Prostate gland (tissue), 2 donors: Measurements from ENCODE around the gene PHAF1. TPM values are rescaled to one million over a fixed set of nuclear protein-coding genes. Genes with fewer than 3 reads are reported as not detected.
A peak's percentile ranks its signal among the peaks of the same experiment; 100 is the strongest.

Experiments used
- DNase-seq: peaks from one replicate; pipeline ENCODE4 v3.0.0-alpha.2; 2019; ENCODE audit warnings: low spot score
- H3K27ac ChIP-seq, 2 donors: fragments of 200-600 bp; sonication (generic); 2 replicates each; pipeline ENCODE4 v1.5.1; 2017 to 2019
- H3K27me3 ChIP-seq: fragments of 200-600 bp; sonication (generic); replicated peaks from 2 replicates; pipeline ENCODE4 v1.5.1; 2019; ENCODE audit not compliant: insufficient read depth
- H3K36me3 ChIP-seq, 2 donors: fragments of 200-600 bp; sonication (generic); 1 replicate in 1 of 2; 2 replicates in 1 of 2; pipeline versions ENCODE4 v1.5.1 to v1.8.1; 2017 to 2019
- H3K4me1 ChIP-seq: fragments of 200-600 bp; sonication (generic); replicated peaks from 2 replicates; pipeline ENCODE4 v1.5.1; 2019
- H3K4me3 ChIP-seq, 2 donors: fragments of 200-600 bp; sonication (generic); 2 replicates each; pipeline ENCODE4 v1.5.1; 2017 to 2019
- H3K9me3 ChIP-seq: fragments of 200-600 bp; sonication (generic); 2 replicates; pipeline ENCODE4 v1.5.1; 2017
- POLR2A ChIP-seq: fragments of 450-650 bp; IDR thresholded peaks from one replicate; pipeline ENCODE4 v1.6.1; 2016; ENCODE audit warnings: antibody characterized with exemption, mild to moderate bottlenecking
- POLR2AphosphoS5 ChIP-seq: sonication (generic); formaldehyde crosslinking; IDR thresholded peaks from one replicate; pipeline ENCODE4 v1.6.1; 2017; ENCODE audit warnings: antibody characterized with exemption
- WGBS: methylation state at CpG from one replicate; pipeline ENCODE4 v1.1.5; 2018; 5-methylcytosine and 5-hydroxymethylcytosine counted together
- intact Hi-C: fragments of 100-400 bp; cut with DNase I; formaldehyde crosslinking; loops from one replicate; pipeline ENCODE4 v1.14.2; 2022
- total RNA-seq, 2 donors: library from RNA; depleted of rRNA; stranded (reverse); fragments of >200 nt; gene quantifications; one replicate each; pipeline ENCODE4 v1.1.0, GENCODE V29; 2016
- TF ChIP-seq, protein P1 (sequence below), 4 experiments: fragments of 200-600 bp in 2 of 4; fragments of 450-650 bp in 2 of 4; sonication (generic) in 2 of 4; IDR thresholded peaks; 1 replicate in 3 of 4; 2 replicates in 1 of 4; pipeline ENCODE4 v1.5.1; 2016 to 2019; ENCODE audit warnings: antibody characterized with exemption in 4 of 4, mild to moderate bottlenecking in 2 of 4, moderate library complexity in 2 of 4

Gene PHAF1
- total RNA-seq, 2 donors from 2014 or later: 30.1 to 31.9 TPM

- Histone ChIP-seq H3K27me3 (no peaks in the 10 kb centered on the region), H3K4me3 (peak within 1 kb of the TSS; percentile 42 to 55), H3K9me3 (no peaks in the 10 kb centered on the region), H3K36me3 (no peaks in the 10 kb centered on the region), H3K27ac (peak within 1 kb of the TSS; percentile 93 to 96), H3K4me1 (peaks cover 17% of the 10 kb centered on the region)
- peak; percentile 87 for DNase-seq
- 2% methylated on average over 37 of the region's 50 CpGs for WGBS
- intact Hi-C loops: no loop called here
- TF ChIP-seq POLR2A (peak; percentile 75), POLR2AphosphoS5 (no peak)
- TF ChIP-seq, protein P1, sequence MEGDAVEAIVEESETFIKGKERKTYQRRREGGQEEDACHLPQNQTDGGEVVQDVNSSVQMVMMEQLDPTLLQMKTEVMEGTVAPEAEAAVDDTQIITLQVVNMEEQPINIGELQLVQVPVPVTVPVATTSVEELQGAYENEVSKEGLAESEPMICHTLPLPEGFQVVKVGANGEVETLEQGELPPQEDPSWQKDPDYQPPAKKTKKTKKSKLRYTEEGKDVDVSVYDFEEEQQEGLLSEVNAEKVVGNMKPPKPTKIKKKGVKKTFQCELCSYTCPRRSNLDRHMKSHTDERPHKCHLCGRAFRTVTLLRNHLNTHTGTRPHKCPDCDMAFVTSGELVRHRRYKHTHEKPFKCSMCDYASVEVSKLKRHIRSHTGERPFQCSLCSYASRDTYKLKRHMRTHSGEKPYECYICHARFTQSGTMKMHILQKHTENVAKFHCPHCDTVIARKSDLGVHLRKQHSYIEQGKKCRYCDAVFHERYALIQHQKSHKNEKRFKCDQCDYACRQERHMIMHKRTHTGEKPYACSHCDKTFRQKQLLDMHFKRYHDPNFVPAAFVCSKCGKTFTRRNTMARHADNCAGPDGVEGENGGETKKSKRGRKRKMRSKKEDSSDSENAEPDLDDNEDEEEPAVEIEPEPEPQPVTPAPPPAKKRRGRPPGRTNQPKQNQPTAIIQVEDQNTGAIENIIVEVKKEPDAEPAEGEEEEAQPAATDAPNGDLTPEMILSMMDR (IDR thresholded peaks at IDR 0.05): peak in 2 of 4 experiments; percentile 31 to 33
Measured at GRCh38 chr16:67170168-67170948, 60.6 kb downstream of the PHAF1 start, which contains the start of gene NOL3. Gene NOL3, plus strand, starts transcription at chr16:67170538.

DNA sequence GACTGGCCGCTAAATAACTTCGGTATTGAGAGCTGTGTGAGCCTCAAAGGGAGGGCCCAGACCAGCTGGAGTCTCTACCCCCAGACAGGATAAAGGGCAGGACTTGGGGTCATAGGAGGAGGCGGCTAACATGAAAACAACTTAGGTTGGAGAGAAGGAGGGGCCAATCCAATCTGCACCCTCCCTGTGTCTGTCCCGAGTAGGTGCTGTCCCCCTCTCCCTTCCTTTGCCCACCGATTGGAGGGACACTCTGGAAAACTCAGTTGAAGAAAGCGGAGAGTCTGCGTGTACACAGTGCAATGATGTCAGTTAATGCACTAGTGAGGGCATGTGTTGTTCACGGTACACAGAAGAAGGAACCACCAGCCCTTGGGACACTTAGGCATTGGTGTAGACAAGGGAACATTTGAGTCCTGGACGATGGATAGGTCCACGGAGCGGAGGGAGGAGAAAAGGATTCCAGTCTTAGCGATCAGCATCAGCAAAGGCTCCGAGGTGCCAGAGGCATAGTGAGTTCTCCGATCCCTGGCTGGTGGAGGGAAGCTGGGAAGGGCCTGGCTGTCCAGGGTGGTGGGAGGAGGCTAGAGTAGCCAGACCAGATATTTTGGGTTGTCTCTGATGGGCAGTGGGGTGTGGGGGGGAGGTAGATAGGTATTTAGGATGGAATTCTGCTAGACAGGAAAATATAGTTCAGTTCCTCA is 61.4 kb downstream of the PHAF1 start:
- Histone ChIP-seq H3K27me3 (no peaks in the 10 kb centered on the region), H3K36me3 (no peaks in the 10 kb centered on the region), H3K27ac (peak overlapping the region; percentile 93 to 96), H3K4me1 (peaks cover 18% of the 10 kb centered on the region), H3K9me3 (no peaks in the 10 kb centered on the region), H3K4me3 (peak overlapping the region; percentile 42 to 55)
- 36% methylated on average over 14 of the region's 14 CpGs for WGBS
- TF ChIP-seq POLR2A (no peak), POLR2AphosphoS5 (no peak)
- TF ChIP-seq, protein P1 (IDR thresholded peaks at IDR 0.05): no peak
- intact Hi-C loops: no loop called here
- DNase-seq: no peak

DNA sequence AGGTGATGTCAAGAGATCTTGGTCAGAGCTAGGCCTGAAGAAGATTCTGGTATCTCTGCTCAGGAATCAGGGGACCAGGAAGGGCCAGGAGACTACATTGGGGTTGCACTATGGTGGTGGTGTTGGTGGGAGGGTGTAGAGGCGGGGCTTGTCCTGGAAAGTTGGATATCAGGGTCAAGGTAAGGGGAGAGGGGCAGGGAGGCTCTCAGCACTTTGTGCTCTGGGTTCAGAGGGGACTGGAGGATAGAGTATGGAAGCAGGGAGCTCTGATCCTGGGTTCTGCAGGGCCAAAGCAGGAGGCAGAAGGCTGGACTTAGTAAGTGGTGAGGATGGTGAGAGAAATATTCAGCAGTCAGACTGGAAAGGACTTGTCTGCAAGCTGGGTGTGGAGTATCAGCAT is 63.6 kb downstream of the PHAF1 start:
- Histone ChIP-seq H3K4me3 (peak overlapping the region; percentile 26 to 38), H3K9me3 (no peaks in the 10 kb centered on the region), H3K27me3 (no peaks in the 10 kb centered on the region), H3K27ac (peak overlapping the region; percentile 90 to 96), H3K4me1 (peaks cover 25% of the 10 kb centered on the region), H3K36me3 (no peaks in the 10 kb centered on the region)
- intact Hi-C loops: no loop called here
- WGBS: 89% methylated on average over 1 of the region's 1 CpG
- DNase-seq: no peak
- TF ChIP-seq POLR2AphosphoS5 (no peak), POLR2A (no peak)
- TF ChIP-seq, protein P1 (IDR thresholded peaks at IDR 0.05): no peak

GRCh38 chr16:67173808-67174705 is 64.3 kb downstream of the PHAF1 start:
- Histone ChIP-seq H3K4me3 (peak overlapping the region; percentile 26 to 38), H3K27ac (peak overlapping the region; percentile 90 to 96), H3K36me3 (no peaks in the 10 kb centered on the region), H3K27me3 (no peaks in the 10 kb centered on the region), H3K9me3 (no peaks in the 10 kb centered on the region), H3K4me1 (peaks cover 24% of the 10 kb centered on the region)
- 2% methylated on average over 47 of the region's 71 CpGs for WGBS
- DNase-seq: peak; percentile 88
- intact Hi-C loops: no loop called here
- TF ChIP-seq, protein P1 (IDR thresholded peaks at IDR 0.05): peak in 3 of 4 experiments; percentile 29 to 61 (median 51)
- peak; percentile 67 for TF ChIP-seq POLR2A
- TF ChIP-seq POLR2AphosphoS5: peak; percentile 75
